NCI-H2227 treated with DMSO at 0.1 percent for 48 hours (cell line): ENCODE data around the gene MTHFD1.

Experiments
- DNase-seq: peaks from one replicate; lab custom pipeline; 2025; lab: John Stamatoyannopoulos, UW

Gene MTHFD1

GRCh38 chr14:64407329-64407728 lies 19.2 kb downstream of the MTHFD1 start:
- DNase-seq = no peak

DNA sequence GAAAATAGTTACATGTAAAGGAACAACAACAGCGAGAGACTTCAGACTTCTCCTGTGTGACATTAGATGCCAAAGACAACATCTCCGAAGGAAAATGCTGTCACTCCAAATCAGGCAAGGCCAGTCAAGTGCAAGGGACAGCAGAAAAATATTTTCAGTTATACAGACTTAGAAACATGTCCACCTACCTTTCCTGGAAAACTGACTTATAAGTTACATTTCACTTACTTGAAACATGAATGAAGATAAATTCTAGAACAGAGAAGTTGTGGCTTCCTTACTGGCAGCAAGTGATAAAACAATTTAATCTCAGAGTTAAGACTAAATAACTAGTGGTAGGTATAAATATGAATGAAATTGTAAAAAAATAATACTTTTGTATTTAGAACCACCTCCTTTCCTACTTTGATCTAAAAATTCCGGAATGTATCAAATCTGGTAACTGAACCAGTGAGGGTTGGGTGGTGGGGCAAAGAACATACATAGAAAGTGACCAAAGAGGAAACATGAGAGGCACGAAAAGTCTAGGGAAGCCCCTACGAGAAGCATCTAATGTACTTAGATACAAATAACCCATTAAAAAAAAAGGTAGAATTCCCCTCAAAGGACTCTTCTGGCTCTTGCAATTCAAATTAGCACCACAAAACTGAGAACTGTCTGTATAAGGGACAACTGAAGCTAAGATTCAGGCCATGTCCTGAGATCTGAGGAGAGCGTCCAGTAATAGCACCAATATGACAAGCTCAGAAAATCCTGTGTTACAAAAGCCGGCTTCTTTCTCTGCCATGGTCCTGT lies 21.2 kb downstream of the MTHFD1 start:
- no peak for DNase-seq

DNA sequence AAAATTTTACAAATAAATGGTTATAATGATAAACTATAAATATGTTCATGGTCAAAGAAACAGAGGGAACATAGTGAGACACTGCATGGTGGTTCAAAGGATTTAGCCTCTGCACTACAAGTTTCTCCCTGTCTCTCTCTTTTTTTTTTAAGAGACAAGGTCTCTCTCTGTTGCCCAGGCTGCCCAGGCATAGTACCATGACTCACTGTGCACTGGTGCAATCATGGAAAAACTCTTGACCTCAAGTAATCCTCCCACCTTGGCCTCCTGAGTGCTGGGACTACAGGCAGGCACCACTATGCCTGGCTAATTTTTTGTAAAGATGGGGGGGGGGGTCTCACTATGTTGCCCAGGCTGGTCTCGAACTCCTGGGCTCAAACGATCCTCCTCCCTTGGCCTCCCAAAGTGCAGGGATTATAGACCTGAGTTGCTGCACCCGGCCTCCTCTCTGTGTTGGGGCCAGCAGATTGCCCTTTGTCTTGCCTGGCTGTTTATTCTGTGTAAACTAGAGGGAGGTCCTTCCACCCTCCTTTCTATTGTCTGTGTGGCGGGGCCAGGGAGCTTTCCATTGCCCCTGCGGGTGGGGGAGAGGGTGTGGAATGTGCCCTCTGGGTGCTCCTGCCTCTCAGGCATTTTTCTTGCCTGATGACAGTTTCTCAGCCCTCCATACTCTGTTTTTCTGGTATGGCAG lies 22.1 kb downstream of the MTHFD1 start:
- DNase-seq = no peak

GRCh38 chr14:64411001-64411400 lies 22.8 kb downstream of the MTHFD1 start:
- DNase-seq = no peak

GRCh38 chr14:64412237-64412636 lies 24.1 kb downstream of the MTHFD1 start:
- DNase-seq = no peak

- DNase-seq = no peak
Measured at GRCh38 chr14:64416348-64416932, 28.3 kb downstream of the MTHFD1 start.

DNA sequence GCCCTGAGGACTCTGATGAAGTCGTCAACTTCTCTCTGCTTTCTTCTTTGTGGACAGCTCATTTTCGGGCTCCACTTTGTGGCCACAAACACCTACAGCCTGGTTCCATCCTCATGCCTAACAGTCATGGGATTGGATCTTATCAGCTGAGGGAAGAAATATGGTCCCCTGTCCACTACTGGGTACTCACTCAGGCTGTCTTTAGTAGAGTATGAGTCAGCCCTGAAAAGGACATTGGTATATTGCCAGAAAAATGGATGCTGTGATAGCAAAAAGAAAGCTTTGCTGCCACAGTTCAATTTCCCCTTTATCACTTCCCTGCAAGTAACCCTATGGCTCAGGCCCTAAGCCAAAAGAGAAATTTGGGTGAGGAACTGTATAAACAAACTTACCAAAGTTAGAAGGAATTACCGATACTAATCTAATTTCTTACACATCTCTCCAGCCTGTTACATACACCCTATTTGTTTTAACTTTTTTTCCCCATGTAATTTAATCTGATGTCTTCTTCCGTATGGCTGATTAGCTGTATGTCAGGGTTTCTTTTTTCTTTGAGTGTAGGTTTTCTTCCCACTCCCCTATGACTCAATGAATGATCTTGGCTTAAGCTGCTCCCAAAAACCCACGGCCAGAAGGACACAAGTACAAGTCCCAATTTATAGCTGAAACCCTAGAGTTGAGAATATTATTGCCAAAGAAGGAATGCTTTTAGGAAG lies 29.1 kb downstream of the MTHFD1 start:
- DNase-seq = no peak

GRCh38 chr14:64417771-64418125 lies 29.6 kb downstream of the MTHFD1 start:
- DNase-seq = no peak

- no peak for DNase-seq
Measured at GRCh38 chr14:64419003-64419402, 30.9 kb downstream of the MTHFD1 start.

GRCh38 chr14:64421166-64421565 lies 33.0 kb downstream of the MTHFD1 start:
- DNase-seq = no peak

GRCh38 chr14:64422005-64422404 lies 33.9 kb downstream of the MTHFD1 start:
- DNase-seq = no peak

DNA sequence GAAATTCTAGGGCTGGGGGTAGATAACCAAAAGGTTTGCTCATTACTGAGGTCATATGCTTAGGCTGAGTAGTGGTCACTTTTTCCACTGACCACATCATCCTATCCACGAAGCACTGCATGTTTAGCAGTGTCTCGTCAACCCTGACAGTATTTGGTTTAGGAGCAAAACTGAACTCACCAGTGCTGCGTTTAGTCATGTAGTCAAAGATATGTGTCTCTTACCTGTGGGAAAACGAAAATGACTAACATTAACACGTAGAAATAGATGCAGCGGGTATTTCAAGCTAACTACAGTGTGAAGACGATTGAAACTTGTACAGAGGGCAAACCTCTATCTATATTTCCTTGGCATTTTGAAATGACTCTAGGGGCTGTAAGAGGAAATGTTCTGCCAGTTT lies 34.6 kb downstream of the MTHFD1 start:
- DNase-seq = no peak

DNA sequence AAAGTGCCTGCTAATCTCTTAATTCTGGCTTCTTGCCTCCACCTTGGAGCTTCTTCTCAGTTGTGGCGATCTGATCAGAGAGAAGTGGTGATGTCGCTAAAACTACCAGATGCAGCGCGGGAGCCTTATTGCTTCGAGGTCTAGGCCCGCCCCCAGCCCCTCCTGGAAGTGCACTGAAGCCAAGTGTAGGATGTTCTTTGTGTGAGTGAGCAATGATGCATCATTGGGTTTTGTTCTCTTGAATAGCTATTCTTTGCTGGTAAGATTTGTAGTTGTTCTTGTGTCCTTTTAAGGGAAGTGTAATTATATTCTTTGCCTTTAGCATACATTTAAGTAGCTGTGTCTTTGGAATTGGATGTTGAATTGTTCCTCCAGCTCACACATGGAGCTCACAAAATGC lies 35.8 kb downstream of the MTHFD1 start:
- no peak for DNase-seq

DNA sequence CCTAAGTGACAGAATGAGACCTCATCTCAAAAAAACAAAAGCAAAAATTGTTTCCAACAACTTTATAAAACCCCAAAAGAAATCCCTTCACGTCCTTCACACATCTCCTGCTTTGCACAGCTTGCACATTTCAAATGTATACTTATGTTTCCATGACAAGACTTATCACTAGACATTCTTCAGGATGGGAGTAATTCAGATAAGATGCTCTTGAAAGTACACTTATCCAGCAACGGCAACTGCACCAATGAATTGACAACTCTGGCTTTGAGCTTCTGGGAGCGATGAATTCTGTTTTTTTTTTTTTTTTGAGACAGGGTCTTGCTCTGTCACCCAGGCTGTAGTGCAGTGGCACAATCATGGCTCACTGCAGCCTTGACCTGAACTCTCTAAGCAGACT lies 46.4 kb downstream of the MTHFD1 start:
- DNase-seq = no peak

GRCh38 chr14:64438181-64438841 lies 50.2 kb downstream of the MTHFD1 start:
- no peak for DNase-seq

- DNase-seq = no peak
Measured at GRCh38 chr14:64439141-64439540, 51.0 kb downstream of the MTHFD1 start.

GRCh38 chr14:64440494-64440893 lies 52.3 kb downstream of the MTHFD1 start:
- no peak for DNase-seq

DNA sequence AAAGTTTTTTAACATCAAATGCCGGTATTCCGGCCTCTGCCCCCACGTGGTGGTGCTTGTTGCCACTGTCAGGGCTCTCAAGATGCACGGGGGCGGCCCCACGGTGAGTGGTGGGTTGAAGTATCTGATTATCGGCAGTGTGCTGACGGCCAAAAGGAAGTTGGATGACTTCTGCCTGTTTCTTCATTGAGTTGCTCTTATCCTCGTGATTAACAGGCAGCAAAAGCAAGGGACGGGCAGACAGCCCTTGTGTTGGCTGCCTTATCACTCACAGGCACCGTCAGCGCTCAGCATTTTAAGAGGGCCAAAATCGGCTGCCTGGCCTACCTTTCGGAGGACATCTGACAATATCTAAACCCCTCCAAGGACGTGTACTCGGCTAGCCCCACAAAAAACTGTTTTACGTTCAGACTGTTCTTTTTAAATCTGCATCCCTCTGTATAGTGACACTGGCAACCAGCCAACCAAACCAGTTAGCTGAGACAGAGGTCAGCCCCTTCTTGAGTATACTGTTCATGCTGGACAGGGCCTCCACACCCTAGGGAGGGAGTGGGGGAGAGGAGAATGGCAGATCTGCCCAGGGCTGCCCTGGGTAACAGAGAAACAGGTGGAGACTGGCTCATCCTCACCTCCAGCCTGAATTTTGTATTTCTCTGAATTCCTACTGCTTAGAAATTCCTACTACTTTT lies 54.3 kb downstream of the MTHFD1 start:
- DNase-seq = no peak

- DNase-seq = no peak
Measured at GRCh38 chr14:64444140-64444539, 56.0 kb downstream of the MTHFD1 start.

DNA sequence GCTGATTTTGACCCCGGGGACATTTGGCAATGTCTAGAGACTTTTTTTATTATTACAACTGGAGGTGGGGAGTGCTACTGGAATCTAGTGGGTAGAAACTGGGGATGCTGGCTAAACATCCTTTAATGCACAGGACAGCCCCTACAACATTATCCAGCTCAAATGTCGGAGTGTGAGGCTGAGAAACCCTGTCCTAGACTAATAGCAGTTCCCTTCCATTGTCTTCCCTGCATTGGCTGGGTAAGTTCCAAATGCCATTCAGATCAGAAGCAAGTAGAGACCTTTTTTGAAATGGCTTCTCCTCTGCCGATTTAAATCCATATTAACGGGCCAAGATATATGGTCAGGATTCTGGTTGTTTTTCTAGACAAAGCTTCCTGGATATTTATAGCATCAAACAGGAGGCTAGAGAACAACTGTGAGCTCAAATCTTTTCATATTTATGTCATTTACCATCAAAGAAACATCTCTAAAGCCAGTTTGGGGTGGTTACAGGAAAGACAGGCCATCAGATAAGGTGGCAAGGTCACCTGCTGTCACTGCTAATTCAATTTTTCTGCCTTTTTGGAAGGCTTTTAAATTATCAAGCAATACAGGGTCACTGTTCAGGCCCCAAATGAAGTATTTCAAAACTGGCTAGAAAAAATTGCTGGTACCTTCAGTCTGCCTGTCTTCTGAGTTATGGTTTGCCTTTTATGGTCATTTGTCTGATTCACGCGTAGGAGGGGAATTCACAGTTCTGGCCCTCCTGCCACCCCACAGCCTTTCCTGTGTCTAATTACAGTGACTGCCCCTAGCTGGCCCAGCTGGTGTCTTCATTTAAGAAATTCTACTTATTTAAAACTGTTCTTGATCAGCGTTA lies 57.1 kb downstream of the MTHFD1 start:
- peak; percentile 58 for DNase-seq
